GM18505 (cell line): ENCODE measurements around the gene TENM4.

ENCODE experiments used
- ATAC-seq: cut with Tn5 transposase; IDR thresholded peaks from one replicate; pipeline ENCODE4 v1.9.1; 2021; ENCODE audit not compliant: unreplicated experiment
- POLR2A ChIP-seq: IDR thresholded peaks from 4 replicates; pipeline ENCODE4 v1.6.1; 2011; ENCODE audit warnings: borderline replicate concordance; ENCODE audit not compliant: insufficient read depth, insufficient read length; ENCODE audit errors: extremely low read depth

TENM4 gene

DNA sequence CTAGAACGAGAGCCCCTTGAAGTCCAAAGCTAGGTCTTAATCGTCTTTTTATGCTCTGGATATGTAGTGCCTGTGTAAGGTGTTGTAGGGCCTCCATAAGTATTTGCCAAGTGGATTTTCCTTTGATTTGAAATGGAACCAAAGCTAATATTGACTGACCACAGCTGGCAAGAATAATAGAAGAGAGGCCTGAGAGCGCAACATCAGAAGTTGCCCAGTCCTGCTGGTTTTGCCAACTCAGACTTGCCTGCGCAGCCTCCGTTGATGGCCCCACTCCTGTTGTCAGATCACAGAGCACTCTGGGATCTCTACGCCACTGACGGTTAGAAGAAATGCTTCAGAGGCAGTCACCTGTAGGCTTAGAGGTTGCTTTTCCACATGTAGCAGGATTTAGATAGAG lies 251.2 kb downstream of the TENM4 start:
- TF ChIP-seq POLR2A, result no peak
- no peak for ATAC-seq

GRCh38 chr11:79189055-79189454 lies 251.8 kb downstream of the TENM4 start:
- TF ChIP-seq POLR2A, result no peak
- ATAC-seq, result no peak

GRCh38 chr11:79186669-79187068 lies 254.2 kb downstream of the TENM4 start:
- no peak for ATAC-seq
- no peak for TF ChIP-seq POLR2A

- no peak for TF ChIP-seq POLR2A
- ATAC-seq, result no peak
Observed at GRCh38 chr11:79185351-79185750, 255.5 kb downstream of the TENM4 start.

GRCh38 chr11:79184285-79184684 lies 256.5 kb downstream of the TENM4 start:
- no peak for ATAC-seq
- no peak for TF ChIP-seq POLR2A

DNA sequence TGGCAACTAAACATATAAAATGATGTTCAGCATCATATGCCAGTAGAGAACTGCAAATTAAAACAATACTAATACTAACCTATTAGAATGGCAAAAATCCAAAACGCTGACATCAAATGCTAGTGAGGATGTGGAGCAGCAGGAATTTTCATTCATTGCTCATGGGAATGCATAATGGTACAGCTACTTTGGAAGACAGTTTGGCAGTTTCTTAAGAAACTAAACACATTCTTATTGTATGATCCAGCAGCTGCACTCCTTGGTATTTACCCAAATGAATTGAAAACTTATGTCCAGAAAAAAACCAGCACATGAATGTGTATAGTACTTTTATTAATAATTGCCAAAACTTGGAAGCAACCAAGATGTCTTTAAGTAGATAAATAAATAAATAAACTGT lies 258.0 kb downstream of the TENM4 start:
- no peak for ATAC-seq
- no peak for TF ChIP-seq POLR2A

DNA sequence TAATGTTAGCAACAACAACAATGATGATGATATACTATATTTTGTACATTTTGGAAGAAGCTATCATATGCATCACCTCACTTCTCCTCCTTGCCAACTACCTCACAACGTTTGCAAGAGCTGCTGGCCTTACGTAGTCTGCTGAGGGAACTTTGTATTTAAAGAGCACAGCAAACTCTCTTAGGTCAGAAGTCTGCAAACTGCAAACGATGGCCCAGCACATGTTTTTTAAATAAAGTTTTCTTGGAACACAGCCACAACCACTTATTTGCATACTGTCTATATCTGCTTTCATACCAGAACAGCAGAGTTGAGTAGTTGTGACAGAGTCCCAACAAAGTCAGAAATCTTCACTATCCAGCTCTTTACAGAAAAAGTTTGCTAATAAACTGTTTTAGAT lies 261.7 kb downstream of the TENM4 start:
- no peak for TF ChIP-seq POLR2A
- no peak for ATAC-seq

GRCh38 chr11:79174045-79175008 lies 266.5 kb downstream of the TENM4 start:
- no peak for TF ChIP-seq POLR2A
- ATAC-seq, result no peak

DNA sequence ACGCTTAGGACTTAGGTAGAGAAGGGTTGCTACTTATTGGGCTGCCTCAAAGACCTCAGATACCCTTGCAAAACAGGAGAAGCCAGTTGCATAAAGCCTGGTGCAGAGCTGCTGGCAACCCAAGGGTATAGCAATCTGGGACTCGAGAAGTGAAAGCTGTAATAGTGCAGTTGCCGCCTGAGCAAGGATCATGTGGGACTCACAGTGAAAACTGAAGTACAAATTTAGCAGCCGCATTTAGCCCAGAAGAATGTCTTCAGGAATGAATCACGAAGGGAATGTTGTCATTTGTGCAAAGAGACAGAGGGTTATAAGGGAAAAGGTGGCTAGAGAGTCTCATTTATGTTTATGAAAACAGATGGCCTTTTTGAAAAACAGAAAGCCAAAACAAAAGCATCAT lies 267.2 kb downstream of the TENM4 start:
- ATAC-seq, result no peak
- TF ChIP-seq POLR2A, result no peak

DNA sequence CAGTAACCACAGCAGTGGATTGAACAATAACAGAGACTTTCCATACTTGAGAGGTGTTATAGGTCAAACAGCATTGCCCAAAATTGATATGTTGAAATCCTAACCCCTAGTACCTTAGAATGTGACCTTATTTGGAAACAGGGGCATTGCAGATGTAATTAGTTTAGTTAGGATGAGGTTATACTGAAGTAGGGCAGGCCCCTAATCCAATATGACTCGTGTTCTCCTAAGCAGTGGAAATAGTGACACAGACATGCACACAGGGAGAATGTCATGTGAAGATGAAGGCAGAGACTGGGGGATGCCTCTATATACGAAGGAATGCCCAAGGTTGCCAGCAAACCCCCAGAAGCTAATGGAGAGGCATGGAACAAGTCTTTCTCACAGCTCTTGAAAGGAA lies 270.5 kb downstream of the TENM4 start:
- TF ChIP-seq POLR2A, result no peak
- no peak for ATAC-seq

- no peak for ATAC-seq
- TF ChIP-seq POLR2A, result no peak
Observed at GRCh38 chr11:79168530-79169110, 272.2 kb downstream of the TENM4 start.

GRCh38 chr11:79167510-79168188 lies 273.2 kb downstream of the TENM4 start:
- ATAC-seq, result no peak
- no peak for TF ChIP-seq POLR2A

- no peak for TF ChIP-seq POLR2A
- ATAC-seq, result no peak
Observed at GRCh38 chr11:79165908-79166307, 274.9 kb downstream of the TENM4 start.
